Psoas muscle (tissue), 8 donors: ENCODE measurements around the gene MAGI2. TPM values are rescaled to one million over a fixed set of nuclear protein-coding genes. Genes with fewer than 3 reads are reported as not detected.
"Not testable (repeated sequence)": the region's sequence is repeated elsewhere in the genome, so short reads cannot be mapped to it uniquely, and the experiment has no call there.

Source experiments
- ATAC-seq, 4 donors: fragments of 200-7000 bp; cut with Tn5 transposase; one replicate each; pipeline ENCODE4 v1.9.1; 2020; ENCODE audit warnings: moderate library complexity in 3 of 4, mild to moderate bottlenecking in 2 of 4
- DNase-seq, 2 donors: peaks; one replicate each; pipeline ENCODE4 v3.0.0-alpha.2; 2020
- H3K27ac ChIP-seq: fragments of 200-600 bp; one replicate; pipeline ENCODE4 v1.8.0; 2022
- H3K27me3 ChIP-seq, 3 donors: fragments of 200-600 bp in 1 of 3; one replicate each; pipeline versions ENCODE4 v1.6.1 to v1.8.0; 2013 to 2022; ENCODE audit warnings: low read length in 2 of 3, mild to moderate bottlenecking in 2 of 3, moderate library complexity in 1 of 3; ENCODE audit not compliant: insufficient read depth in 3 of 3
- H3K36me3 ChIP-seq, 2 donors: fragments of 200-600 bp in 1 of 2; one replicate each; pipeline versions ENCODE4 v1.6.1 to v1.8.0; 2013 to 2022; ENCODE audit warnings: low read depth in 1 of 2, mild to moderate bottlenecking in 1 of 2, moderate library complexity in 1 of 2; ENCODE audit not compliant: insufficient read depth in 1 of 2
- H3K4me1 ChIP-seq: fragments of 200-600 bp; one replicate; pipeline ENCODE4 v1.8.0; 2022
- H3K4me3 ChIP-seq: fragments of 200-600 bp; one replicate; pipeline ENCODE4 v1.8.0; 2022; ENCODE audit warnings: mild to moderate bottlenecking
- H3K9me3 ChIP-seq: fragments of 200-600 bp; one replicate; pipeline ENCODE4 v1.8.0; 2022
- CTCF ChIP-seq: fragments of 200-600 bp; IDR thresholded peaks from one replicate; pipeline ENCODE4 v1.8.0; 2022; ENCODE audit warnings: antibody characterized with exemption
- WGBS, 3 donors: extraction: QIAGEN DNeasy Blood & Tissue Kit; methylation state at CpG; one replicate each; pipeline versions ENCODE4 v1.1.6 to v1.1.7; 2013; 5-methylcytosine and 5-hydroxymethylcytosine counted together
- intact Hi-C, 2 donors: fragments of 100-400 bp; cut with DNase I; formaldehyde crosslinking; loops; one replicate each; pipeline versions ENCODE4 v1.11.0 to v1.14.2; 2022
- polyA plus RNA-seq, 3 donors: library from polyadenylated mRNA; stranded (reverse); fragments of 200-250 nt; gene quantifications; one replicate each; pipeline ENCODE4 v1.2.3, GENCODE V29; 2013
- total RNA-seq, 4 donors: library from RNA; stranded (reverse); fragmentation: NEBNext Ultra II Directional in 2 of 4; extraction: Animal tissue kit (Norgen Biotek cat#: 25700) in 2 of 4; gene quantifications; one replicate each; pipeline versions ENCODE4 v1.2.1 to v1.2.4, GENCODE V29; 2021 to 2023
- donor health status: healthy with polysubstance abuse.
- donor health status: DM: no; HTN: no; CAD: no; lungs with moderate emphysema.
- donor health status: Bipolar disorder and iron deficiency.
- donor health status: healthy.
- donor health status: DM: yes; HTN: yes; CAD: no.
- donor health status: DM: no; HTN: no; CAD: no.
- donor health status: DM: no; HTN: no; CAD: no.
- donor health status: DM: yes; HTN: yes; CAD: no.

MAGI2 gene
- total and polyA plus RNA-seq, 7 donors: 0.46 to 2.5 (median 1.4) TPM

GRCh38 chr7:78254726-78255055, 1198.8 kb downstream of the MAGI2 start:
- DNase-seq: no peak
- intact Hi-C loops: no loop called here
- Histone ChIP-seq H3K9me3 (no peaks in the 10 kb centered on the region), H3K4me3 (no peak overlapping the region), H3K4me1 (no peaks in the 10 kb centered on the region), H3K27ac (no peak overlapping the region), H3K36me3 (no peaks in the 10 kb centered on the region), H3K27me3 (no peaks in the 10 kb centered on the region)
- ATAC-seq: no peak
- 61 to 65% (median 64%) methylated on average over 3 of the region's 3 CpGs for WGBS, 3 donors
- no peak for TF ChIP-seq CTCF

GRCh38 chr7:78253850-78254725, 1199.4 kb downstream of the MAGI2 start:
- 62 to 72% (median 62%) methylated on average over 4 of the region's 4 CpGs for WGBS, 3 donors
- intact Hi-C loops: no loop called here

GRCh38 chr7:78248867-78249266, 1204.6 kb downstream of the MAGI2 start:
- Histone ChIP-seq H3K4me3 (no peak overlapping the region), H3K4me1 (no peaks in the 10 kb centered on the region), H3K27ac (no peak overlapping the region), H3K36me3 (no peaks in the 10 kb centered on the region), H3K27me3 (no peaks in the 10 kb centered on the region), H3K9me3 (no peaks in the 10 kb centered on the region)
- no peak for DNase-seq
- ATAC-seq: no peak
- WGBS, 3 donors: 95 to 97% (median 96%) methylated on average over 4 of the region's 4 CpGs
- intact Hi-C loops: no loop called here
- no peak for TF ChIP-seq CTCF

More at GRCh38 chr7:78253850-78254725, 1199.4 kb downstream of the MAGI2 start:
- ATAC-seq (no peak), DNase-seq (no peak)
- TF ChIP-seq CTCF: no peak
- H3K4me1 ChIP-seq: no peaks in the 10 kb centered on the region
- no peaks in the 10 kb centered on the region for H3K9me3 ChIP-seq
- no peaks in the 10 kb centered on the region for H3K27me3 ChIP-seq
- no peaks in the 10 kb centered on the region for H3K36me3 ChIP-seq
- H3K4me3 ChIP-seq: no peak overlapping the region
- no peak overlapping the region for H3K27ac ChIP-seq

- intact Hi-C loops: no loop called here
- Histone ChIP-seq H3K27me3 (no peaks in the 10 kb centered on the region), H3K9me3 (no peaks in the 10 kb centered on the region), H3K4me1 (no peaks in the 10 kb centered on the region), H3K27ac (no peak overlapping the region), H3K36me3 (no peaks in the 10 kb centered on the region), H3K4me3 (no peak overlapping the region)
- TF ChIP-seq CTCF: no peak
- DNase-seq (no peak), ATAC-seq (no peak)
Measured at GRCh38 chr7:78247910-78248689, 1205.4 kb downstream of the MAGI2 start.

- H3K4me1 ChIP-seq, H3K4me3 ChIP-seq, intact Hi-C loops, ATAC-seq, H3K27ac ChIP-seq, H3K36me3 ChIP-seq, DNase-seq, H3K9me3 ChIP-seq, H3K27me3 ChIP-seq: not testable (repeated sequence)
- 92 to 100% (median 99%) methylated on average over 1 of the region's 1 CpG for WGBS, 3 donors
Measured at GRCh38 chr7:78240179-78240578, 1213.3 kb downstream of the MAGI2 start.
